ENCODE data around the gene GATA1.
"Not testable (repeated sequence)": the region's sequence is repeated elsewhere in the genome, so short reads cannot be mapped to it uniquely, and the experiment has no call there.

The GATA1 gene

GRCh38 chrX:48816014-48816810, 29.8 kb downstream of the GATA1 start:
- DNase-seq = no peak

- no peak for DNase-seq
These were observed 31.7 kb downstream of the GATA1 start for GRCh38 chrX:48818098-48818497.

- no peak for DNase-seq
These were observed 32.5 kb downstream of the GATA1 start for GRCh38 chrX:48818866-48819265.

- not testable (repeated sequence) for DNase-seq
These were observed 33.0 kb downstream of the GATA1 start for GRCh38 chrX:48819394-48819793.

- DNase-seq = no peak
These were observed 36.7 kb downstream of the GATA1 start for GRCh38 chrX:48823053-48823452.

- no peak for DNase-seq
These were observed 37.7 kb downstream of the GATA1 start for GRCh38 chrX:48824066-48824465.

GRCh38 chrX:48826135-48826875, 39.9 kb downstream of the GATA1 start, which contains the start of gene ERAS:
Gene ERAS, plus strand, starts transcription at chrX:48826513. Its CDS starts 2,611 bp downstream, at chrX:48829124.
- no peak for DNase-seq

- DNase-seq = no peak
These were observed 40.7 kb downstream of the GATA1 start for GRCh38 chrX:48826876-48827653.

GRCh38 chrX:48827654-48827968, 41.2 kb downstream of the GATA1 start:
- DNase-seq = no peak

GRCh38 chrX:48829016-48829735, 42.8 kb downstream of the GATA1 start:
- DNase-seq = no peak

- DNase-seq = no peak
These were observed 44.9 kb downstream of the GATA1 start for GRCh38 chrX:48831136-48831908.

GRCh38 chrX:48831909-48832291, 45.5 kb downstream of the GATA1 start:
- peak; percentile 40 for DNase-seq

GRCh38 chrX:48833542-48834138, 47.2 kb downstream of the GATA1 start:
- DNase-seq = no peak

- DNase-seq = peak; percentile 49
These were observed 48.0 kb downstream of the GATA1 start for GRCh38 chrX:48834383-48834709.

GRCh38 chrX:48835524-48836329, 49.3 kb downstream of the GATA1 start, which contains the start of gene PCSK1N:
Gene PCSK1N, minus strand, starts transcription at chrX:48835610. Its CDS starts 78 bp downstream, at chrX:48835532.
- peak; percentile 82 for DNase-seq

- no peak for DNase-seq
These were observed 53.3 kb downstream of the GATA1 start for GRCh38 chrX:48839686-48840085.

Measured in eye (tissue), 1 donor.